MM.1S (cell line): ENCODE measurements around the gene PKD2L1.
"Not testable (repeated sequence)": the region's sequence is repeated elsewhere in the genome, so short reads cannot be mapped to it uniquely, and the experiment has no call there.

Experiments used
- DNase-seq: peaks from one replicate; pipeline ENCODE4 v3.0.0-alpha.2; 2015
- H2AFZ ChIP-seq: fragments of 300-600 bp; sonication (generic); 2 replicates; pipeline ENCODE4 v1.6.0; 2016; ENCODE audit warnings: antibody characterized with exemption, low read length
- H3F3A ChIP-seq: fragments of 300-600 bp; sonication (generic); 2 replicates; pipeline ENCODE4 v1.6.1; 2016; ENCODE audit warnings: mild to moderate bottlenecking, antibody characterized with exemption, low read length, moderate library complexity, mixed read lengths; ENCODE audit not compliant: insufficient read depth
- H3K27ac ChIP-seq: fragments of 300-600 bp; sonication (generic); 2 replicates; pipeline ENCODE4 v1.5.1; 2016; ENCODE audit warnings: mild to moderate bottlenecking, low read length
- H3K27me3 ChIP-seq: fragments of 300-600 bp; sonication (generic); replicated peaks from 2 replicates; pipeline ENCODE4 v1.6.0; 2016; ENCODE audit warnings: low read length; ENCODE audit not compliant: insufficient read depth
- H3K36me3 ChIP-seq: fragments of 300-600 bp; sonication (generic); replicated peaks from 2 replicates; pipeline ENCODE4 v1.6.1; 2016; ENCODE audit warnings: mild to moderate bottlenecking, low read length, mixed read lengths; ENCODE audit not compliant: insufficient read depth
- H3K4me1 ChIP-seq: fragments of 300-600 bp; sonication (generic); 2 replicates; pipeline ENCODE4 v1.6.1; 2016; ENCODE audit warnings: low read length, mixed read lengths
- H3K4me2 ChIP-seq: fragments of 300-600 bp; sonication (generic); 2 replicates; pipeline ENCODE4 v1.6.0; 2016; ENCODE audit warnings: low read depth, low read length
- H3K4me3 ChIP-seq: fragments of 300-600 bp; sonication (generic); 2 replicates; pipeline ENCODE4 v1.5.1; 2016; ENCODE audit warnings: low read length, mixed read lengths
- H3K79me2 ChIP-seq: fragments of 300-600 bp; sonication (generic); 2 replicates; pipeline ENCODE4 v1.6.1; 2016; ENCODE audit warnings: mixed run types, low read length, mixed read lengths
- H3K9ac ChIP-seq: fragments of 300-600 bp; sonication (generic); 2 replicates; pipeline ENCODE4 v1.6.1; 2016; ENCODE audit warnings: low read length, mixed read lengths
- H3K9me2 ChIP-seq: fragments of 300-600 bp; sonication (generic); replicated peaks from 2 replicates; pipeline ENCODE4 v1.6.1; 2016; ENCODE audit warnings: mild to moderate bottlenecking, low read length, mixed read lengths; ENCODE audit not compliant: insufficient read depth
- H3K9me3 ChIP-seq: fragments of 300-600 bp; sonication (generic); replicated peaks from 2 replicates; pipeline ENCODE4 v1.6.1; 2016; ENCODE audit warnings: mild to moderate bottlenecking, low read length, mixed read lengths; ENCODE audit not compliant: insufficient read depth
- H4K20me1 ChIP-seq: fragments of 300-600 bp; sonication (generic); 2 replicates; pipeline ENCODE4 v1.6.1; 2016; ENCODE audit warnings: mild to moderate bottlenecking, low read length, moderate library complexity, mixed read lengths; ENCODE audit not compliant: insufficient read depth
- CTCF ChIP-seq: fragments of 300-600 bp; sonication (generic); IDR thresholded peaks from 2 replicates; pipeline ENCODE4 v1.5.1; 2016; ENCODE audit warnings: antibody characterized with exemption, low read length, mixed read lengths
- EZH2 ChIP-seq: fragments of 300-600 bp; sonication (generic); optimal IDR thresholded peaks from 2 replicates; pipeline ENCODE3; 2017; ENCODE audit warnings: low read depth, mild to moderate bottlenecking, antibody characterized with exemption, low read length, mixed read lengths
- EZH2phosphoT487 ChIP-seq: fragments of 300-600 bp; sonication (generic); IDR thresholded peaks from 2 replicates; pipeline ENCODE4 v1.6.1; 2018; ENCODE audit warnings: antibody characterized with exemption, low read length

PKD2L1 gene

GRCh38 chr10:100288196-100288595 is 41.8 kb downstream of the PKD2L1 start:
- Histone ChIP-seq H3K27ac (no peak overlapping the region), H3K36me3 (no peaks in the 10 kb centered on the region), H3K4me2 (no peak overlapping the region), H4K20me1 (no peaks in the 10 kb centered on the region), H3K9me2 (no peaks in the 10 kb centered on the region), H3K79me2 (peaks cover 32% of the 10 kb centered on the region), H3F3A (peaks cover 6% of the 10 kb centered on the region; the same call in 1 of the 2 replicates), H2AFZ (no peak overlapping the region), H3K9me3 (no peaks in the 10 kb centered on the region), H3K27me3 (no peaks in the 10 kb centered on the region), H3K9ac (no peak overlapping the region), H3K4me1 (peaks cover 11% of the 10 kb centered on the region; the same call in 1 of the 2 replicates), H3K4me3 (no peak overlapping the region)
- DNase-seq: no peak
- TF ChIP-seq EZH2: no peak
- TF ChIP-seq EZH2phosphoT487: no peak
- TF ChIP-seq CTCF: no peak

GRCh38 chr10:100287756-100288155 is 42.3 kb downstream of the PKD2L1 start:
- H4K20me1 ChIP-seq: no peaks in the 10 kb centered on the region
- DNase-seq: no peak
- H3K4me3 ChIP-seq: no peak overlapping the region
- no peak overlapping the region for H3K9ac ChIP-seq
- TF ChIP-seq EZH2 (no peak), EZH2phosphoT487 (no peak), CTCF (no peak)
- peaks cover 36% of the 10 kb centered on the region for H3K79me2 ChIP-seq
- no peak overlapping the region for H2AFZ ChIP-seq
- no peaks in the 10 kb centered on the region for H3K9me3 ChIP-seq
- H3K27me3 ChIP-seq: no peaks in the 10 kb centered on the region
- H3K27ac ChIP-seq: no peak overlapping the region
- no peak overlapping the region for H3K4me2 ChIP-seq
- no peaks in the 10 kb centered on the region for H3K9me2 ChIP-seq
- peaks cover 6% of the 10 kb centered on the region; the same call in 1 of the 2 replicates for H3F3A ChIP-seq
- H3K36me3 ChIP-seq: no peaks in the 10 kb centered on the region
- peaks cover 11% of the 10 kb centered on the region; the same call in 1 of the 2 replicates for H3K4me1 ChIP-seq

- Histone ChIP-seq H3K9me3 (no peaks in the 10 kb centered on the region), H3K9ac (peak within 1 kb of the TSS; percentile 77), H3K36me3 (0 out of 2 replicates have a peak, but pooled peaks cover 5% of the 10 kb centered on the region), H4K20me1 (no peaks in the 10 kb centered on the region), H3K4me3 (peak within 1 kb of the TSS; percentile 98), H3K27ac (peak within 1 kb of the TSS; percentile 64; the same call in 1 of the 2 replicates), H3F3A (peaks cover 6% of the 10 kb centered on the region), H3K4me2 (peak within 1 kb of the TSS; percentile 97), H3K9me2 (no peaks in the 10 kb centered on the region), H3K27me3 (no peaks in the 10 kb centered on the region), H3K4me1 (peaks cover 11% of the 10 kb centered on the region; the same call in 1 of the 2 replicates), H3K79me2 (peaks cover 47% of the 10 kb centered on the region), H2AFZ (peak within 1 kb of the TSS; percentile 97)
- DNase-seq: peak; percentile 85
- TF ChIP-seq CTCF: no peak
- no peak for TF ChIP-seq EZH2phosphoT487
- no peak for TF ChIP-seq EZH2
Observed at GRCh38 chr10:100286051-100287033, 43.7 kb downstream of the PKD2L1 start, which contains the start of gene BLOC1S2. BLOC1S2 (minus strand) TSS chr10:100286680; CDS start chr10:100286659, 21 bp downstream.

- H3K4me3 ChIP-seq: peak overlapping the region; percentile 98
- not testable (repeated sequence) for H2AFZ ChIP-seq, H3K27ac ChIP-seq
Observed at GRCh38 chr10:100285326-100285725, 44.7 kb downstream of the PKD2L1 start.

More at GRCh38 chr10:100285326-100285725, 44.7 kb downstream of the PKD2L1 start:
- not testable (repeated sequence) for H3K9me2 ChIP-seq, H3K36me3 ChIP-seq, H4K20me1 ChIP-seq, H3K9me3 ChIP-seq, H3K27me3 ChIP-seq, H3F3A ChIP-seq, DNase-seq
- Histone ChIP-seq H3K79me2 (peaks cover 50% of the 10 kb centered on the region), H3K4me1 (peaks cover 11% of the 10 kb centered on the region; the same call in 1 of the 2 replicates), H3K9ac (peak overlapping the region; percentile 77; the same call in 1 of the 2 replicates), H3K4me2 (peak overlapping the region; percentile 97)
